NCI-H2171 (cell line): ENCODE data around the gene EMILIN2.

ENCODE experiments used
- DNase-seq: peaks from one replicate; lab custom pipeline; 2025; lab: John Stamatoyannopoulos, UW

Gene EMILIN2

DNA sequence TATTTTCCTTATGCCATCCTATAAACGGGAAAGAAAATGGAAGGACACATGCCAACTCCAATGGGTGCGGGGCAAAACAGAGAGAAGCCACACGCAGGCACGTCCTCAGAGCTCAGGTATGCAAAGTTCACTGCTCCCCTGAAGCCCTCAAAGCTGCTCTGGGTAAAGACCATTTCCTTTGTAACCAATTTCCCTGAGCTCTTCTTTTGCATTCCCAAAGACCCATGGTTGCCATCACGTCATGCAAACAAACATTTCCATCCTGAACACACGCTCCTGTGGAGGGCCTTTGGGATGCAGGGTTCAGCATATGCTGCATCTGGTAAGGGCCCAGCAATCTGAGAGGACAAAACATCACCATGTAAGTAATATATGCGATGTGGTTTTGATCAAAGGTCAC is 69.4 kb downstream of the EMILIN2 start:
- no peak for DNase-seq

DNA sequence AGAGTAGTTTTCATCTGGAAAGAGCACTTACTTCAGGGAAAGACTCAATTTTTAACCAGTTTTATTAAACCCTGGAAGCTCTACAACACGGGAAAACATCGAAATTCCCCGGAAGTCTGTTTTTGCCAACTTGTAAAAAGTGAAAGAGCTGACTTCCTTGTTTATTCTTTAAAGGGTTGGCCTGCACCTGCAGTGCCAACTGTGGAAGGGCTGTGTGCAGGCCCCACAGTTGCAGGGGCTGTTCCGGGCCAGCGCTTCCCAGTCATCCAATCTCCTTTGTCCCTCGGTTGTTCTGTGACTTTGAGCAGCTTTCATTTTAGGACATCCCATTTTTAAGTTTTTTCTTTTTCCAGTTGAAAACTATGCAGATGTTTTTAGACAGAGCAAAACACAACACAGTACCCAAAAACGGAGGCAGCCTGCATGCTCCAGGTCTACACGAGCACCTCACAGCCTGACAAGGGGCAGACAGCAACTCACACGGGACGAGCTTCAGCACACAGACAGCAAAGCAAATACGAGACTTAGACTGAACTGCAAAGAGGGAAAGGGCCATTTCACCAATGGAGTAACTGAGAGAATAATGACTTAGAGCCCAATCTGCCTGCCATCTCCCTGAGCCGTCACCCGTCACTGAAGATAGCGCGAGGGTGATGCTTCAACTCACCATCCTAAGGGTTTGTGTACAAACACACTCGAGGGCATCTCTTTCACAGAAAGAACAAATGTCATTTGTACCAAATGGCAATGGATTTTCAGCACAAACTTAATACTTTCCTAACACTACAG is 70.6 kb downstream of the EMILIN2 start:
- no peak for DNase-seq

DNA sequence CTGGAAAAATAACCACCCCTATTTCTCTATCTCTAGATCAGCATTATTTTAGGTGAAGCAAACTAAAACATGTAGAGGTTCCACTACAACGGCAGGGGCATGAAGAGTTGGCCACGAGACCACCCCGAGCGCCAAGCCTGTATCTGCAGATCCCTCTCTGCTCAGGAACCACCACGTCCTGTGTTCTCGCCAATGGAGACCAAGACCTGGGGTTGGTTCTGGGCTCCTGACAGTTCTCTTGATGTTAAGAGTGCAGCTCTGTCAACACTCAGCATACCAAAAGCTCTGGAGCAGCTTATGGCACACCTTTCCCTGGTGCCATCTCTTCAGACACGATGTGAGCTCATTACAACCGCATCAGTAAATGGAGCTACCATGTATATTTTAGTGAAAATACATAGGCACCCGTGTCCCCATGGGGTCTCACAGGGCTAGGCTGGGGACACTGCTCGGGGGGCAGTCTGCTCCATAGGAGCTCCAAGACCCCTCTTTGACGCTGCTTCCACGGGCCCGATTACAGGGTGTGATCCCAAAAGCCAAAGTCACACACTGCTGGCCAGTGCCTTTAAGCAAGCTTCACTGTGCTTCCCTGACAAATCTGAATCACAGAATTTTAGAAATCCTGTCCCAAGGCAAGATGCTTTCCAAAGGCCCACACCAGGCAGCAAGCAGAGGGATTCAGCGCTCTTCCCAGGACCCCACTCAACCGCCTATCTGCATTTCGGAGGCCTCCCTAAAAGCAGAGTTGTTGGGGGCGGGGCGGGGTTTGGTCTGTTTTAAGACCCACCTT is 72.2 kb downstream of the EMILIN2 start:
- DNase-seq, result no peak

DNA sequence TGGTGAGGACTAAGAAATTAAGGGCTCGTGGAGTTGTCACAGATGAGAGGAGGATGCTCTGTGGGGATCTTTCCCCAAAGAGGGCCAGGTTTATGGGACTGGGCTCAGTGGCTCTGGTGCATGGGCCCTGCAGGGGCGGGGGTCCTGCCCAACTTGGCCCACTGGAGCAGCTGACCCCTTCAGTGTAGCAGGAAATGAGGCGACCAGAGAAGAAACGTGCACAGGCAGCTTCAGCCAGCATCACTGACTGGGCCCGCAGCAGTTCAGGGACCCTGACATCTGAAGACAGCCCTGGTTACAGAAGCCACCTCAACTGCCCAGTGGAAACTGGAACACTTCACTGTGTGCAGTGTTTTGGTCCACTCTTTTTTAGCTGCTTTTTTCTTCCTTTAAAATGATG is 72.8 kb downstream of the EMILIN2 start:
- DNase-seq, result no peak

DNA sequence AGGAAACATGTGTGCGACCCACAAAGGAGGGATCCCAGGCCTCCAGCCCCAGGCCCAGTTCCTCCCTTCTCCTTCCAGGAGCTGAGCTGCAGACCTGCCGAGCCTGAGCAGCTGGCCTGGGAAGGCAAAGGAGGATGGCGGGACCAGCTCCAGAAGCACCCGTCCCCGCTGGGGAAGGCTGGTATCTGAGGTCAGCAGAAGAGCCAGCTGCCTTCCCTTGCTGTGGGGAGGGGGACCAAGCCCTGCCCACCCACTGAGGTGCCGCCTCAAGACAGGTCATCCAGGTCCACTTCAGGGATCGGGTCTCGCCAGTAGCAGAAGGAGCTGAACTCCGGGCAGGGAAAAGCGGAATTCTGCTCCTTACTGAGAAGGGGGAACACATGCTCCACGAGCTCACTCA is 73.2 kb downstream of the EMILIN2 start:
- DNase-seq, result no peak

DNA sequence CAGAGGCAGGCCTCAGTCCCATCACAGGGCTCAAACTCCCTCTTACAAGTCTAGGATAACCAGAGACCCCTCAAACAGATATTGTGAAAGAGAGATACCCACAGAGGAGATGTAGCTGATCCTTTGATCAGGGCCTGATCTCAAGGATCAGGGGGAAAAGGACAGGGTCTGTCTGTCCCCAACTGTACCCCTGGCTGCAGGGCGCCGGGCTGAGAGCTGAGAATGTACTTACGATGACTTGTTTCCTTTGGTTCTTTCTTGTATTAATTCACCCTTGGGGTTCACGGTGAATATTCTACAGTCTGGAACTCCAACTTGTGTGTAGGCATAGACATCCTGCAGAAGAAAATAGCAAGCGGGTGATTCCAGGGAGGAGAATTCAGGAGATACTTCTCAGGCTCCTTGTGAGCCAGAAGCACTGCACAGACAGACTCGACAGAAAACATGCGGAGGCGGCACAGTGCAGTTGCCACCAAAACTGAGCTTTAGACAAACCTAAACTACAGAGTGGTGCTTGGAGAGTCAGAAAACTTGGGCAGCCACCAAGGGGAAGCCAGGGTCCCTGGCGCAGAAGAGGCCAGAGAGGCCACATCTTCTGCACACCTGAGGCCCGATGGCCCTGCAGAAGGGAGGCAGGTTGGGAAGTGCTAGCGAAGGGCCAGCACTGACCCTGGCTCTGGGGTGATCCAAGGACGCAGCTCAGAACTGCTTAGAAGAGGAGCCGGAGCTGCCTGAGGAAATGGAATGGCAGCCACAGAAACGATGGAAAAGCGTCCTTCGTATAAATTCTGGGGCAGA is 73.9 kb downstream of the EMILIN2 start:
- no peak for DNase-seq

DNA sequence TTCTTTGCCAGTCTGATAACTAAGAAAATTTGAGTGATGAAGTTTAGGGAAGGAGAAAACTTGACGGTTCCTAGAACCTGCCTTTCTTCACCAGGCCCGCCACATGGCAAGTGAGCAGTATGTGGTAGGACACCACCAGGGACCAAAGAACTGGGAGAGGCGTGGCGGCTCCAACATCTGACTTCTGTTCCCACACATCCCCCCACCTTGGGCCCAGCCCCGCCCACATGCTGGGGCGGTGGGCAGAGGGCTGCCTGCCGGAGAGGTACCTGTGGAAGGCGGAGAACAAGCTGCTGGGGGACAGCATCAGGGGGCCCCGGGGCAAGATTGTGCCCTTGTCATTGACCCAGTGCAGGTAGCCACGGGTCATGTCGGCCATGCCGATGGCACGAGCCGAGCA is 75.0 kb downstream of the EMILIN2 start:
- no peak for DNase-seq

DNA sequence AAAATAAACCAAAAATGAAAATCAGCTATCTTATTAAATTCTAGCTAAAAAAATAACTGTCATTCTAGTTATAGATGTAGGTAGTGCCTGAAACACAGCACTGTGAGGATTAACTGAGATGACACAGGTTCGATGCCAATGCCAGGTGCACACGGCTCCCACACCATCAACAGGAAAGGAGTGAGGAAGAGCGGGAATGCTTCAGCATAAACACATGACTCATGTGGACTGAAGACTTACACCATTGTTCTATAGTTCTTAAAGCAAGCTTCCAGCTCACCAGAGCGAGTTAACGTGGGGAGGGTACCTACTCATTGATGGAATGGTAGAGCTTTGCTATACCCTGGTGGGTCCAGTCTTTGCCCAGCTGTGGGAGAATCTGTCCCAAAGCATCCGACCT is 76.7 kb downstream of the EMILIN2 start:
- DNase-seq, result no peak

DNA sequence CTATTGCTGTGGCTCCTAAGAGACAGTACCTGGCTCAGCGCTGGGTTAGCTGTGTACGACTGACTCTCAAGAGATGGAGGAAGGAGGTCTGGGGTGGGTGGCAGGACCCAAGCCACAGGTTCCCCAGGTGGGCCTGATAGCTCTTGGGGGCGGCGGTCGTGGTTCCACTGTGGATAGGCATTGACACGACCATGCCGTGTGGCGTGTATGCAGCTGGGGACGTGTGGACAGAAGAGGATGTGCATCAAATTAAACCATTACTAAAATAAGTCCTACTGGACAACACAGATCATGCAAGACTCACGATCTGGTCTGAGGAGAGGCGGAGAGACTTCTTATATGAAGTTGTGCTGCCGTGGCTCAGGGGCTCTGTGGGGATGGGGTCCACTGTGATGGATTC is 78.1 kb downstream of the EMILIN2 start:
- DNase-seq, result no peak

DNA sequence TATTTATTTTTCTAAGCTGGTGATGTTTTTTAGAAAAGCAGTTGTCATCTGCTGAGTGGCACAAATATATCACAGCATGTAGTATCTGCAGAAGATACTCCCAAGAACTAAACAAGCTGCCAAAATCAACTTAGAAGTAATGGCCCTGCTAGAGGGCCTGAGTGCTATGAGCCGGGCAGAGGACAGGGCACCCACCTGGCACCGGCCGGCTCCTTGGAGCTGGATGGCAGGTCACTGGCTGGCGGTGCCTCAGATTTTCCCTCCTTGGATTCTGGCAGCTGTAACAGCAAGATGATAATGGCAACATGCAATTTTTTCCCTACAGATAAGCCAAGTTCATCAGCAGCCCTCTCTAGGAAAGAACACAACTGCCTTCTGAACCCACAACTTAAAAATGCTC is 79.7 kb downstream of the EMILIN2 start:
- DNase-seq, result no peak

DNA sequence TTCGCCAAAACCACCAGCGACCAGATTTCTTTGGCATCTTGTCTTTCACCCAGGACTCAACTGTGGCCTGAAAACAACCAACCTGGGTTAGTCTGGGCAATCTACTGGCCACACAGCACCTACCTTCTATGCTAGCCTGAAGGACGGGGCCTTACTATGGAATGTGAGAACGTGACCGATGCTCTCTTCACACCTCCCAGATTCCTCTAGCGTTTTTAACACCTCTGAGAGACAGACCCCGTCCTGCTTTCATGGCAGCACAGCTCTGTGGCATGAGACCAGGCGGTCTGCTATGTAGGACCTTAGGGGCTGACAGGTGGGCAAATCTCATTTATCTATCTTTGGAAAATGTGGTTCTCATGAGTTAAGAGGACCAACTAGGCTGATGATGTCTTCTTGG is 80.9 kb downstream of the EMILIN2 start:
- DNase-seq, result no peak

DNA sequence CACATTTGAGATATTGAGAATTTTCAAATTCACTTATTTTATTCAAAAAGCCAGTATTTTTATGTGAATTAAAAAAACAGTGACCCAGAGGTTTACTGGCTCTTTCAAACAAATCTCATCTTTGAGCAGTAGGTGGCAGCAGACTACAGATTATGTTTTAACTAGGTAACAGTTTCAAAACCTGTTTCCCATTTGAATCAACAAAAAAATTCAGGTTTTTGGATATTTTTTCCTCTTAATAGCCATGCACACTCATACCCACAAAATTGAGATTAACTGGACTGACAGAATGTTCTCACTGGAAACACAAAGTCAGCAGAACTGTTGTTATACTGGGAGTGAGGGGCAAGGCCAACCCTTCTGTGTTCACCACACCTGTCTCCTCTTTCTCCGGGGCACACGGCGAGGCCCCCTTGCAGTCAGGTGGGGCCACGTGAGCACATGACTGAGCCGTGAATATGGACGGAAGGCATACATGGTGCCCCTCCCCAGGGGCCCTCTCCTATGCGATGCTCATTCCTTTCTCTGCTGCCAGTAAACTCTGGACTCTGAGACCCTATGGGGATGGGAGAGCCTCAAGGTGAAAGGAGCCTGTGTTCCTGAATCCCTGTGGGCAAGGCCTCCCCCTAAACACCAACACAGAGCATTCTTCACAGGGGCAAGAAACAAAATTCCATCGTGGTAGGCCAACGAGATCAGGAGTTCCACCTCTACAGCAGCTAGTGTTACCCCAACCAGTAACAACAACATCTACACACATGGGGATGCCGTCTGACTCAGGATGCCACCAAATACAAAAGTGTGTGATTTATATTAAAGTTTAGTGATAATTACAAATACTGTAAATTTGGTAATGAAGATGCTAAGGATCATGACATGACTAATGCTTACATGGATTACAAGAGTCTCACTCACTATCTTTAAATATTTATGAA is 85.7 kb downstream of the EMILIN2 start:
- peak; percentile 37 for DNase-seq

DNA sequence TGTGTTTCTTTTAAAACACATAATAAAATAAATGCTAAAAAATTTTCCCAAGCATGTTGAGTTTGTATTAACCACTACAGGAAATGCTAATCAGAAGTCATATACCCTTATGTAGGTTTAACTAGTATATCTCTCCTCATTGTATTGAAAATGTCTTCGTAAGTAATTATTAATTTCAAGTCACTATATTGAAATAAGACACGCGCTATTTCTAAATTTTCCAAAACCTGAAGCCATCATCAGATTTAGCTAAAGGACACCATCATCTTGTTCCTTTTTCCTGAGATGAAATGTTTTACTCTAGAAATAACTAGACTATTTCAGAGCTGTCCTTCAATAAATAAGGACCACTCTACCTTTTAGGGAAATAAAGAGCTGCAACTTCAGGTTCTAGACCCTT is 87.2 kb downstream of the EMILIN2 start:
- DNase-seq, result no peak

DNA sequence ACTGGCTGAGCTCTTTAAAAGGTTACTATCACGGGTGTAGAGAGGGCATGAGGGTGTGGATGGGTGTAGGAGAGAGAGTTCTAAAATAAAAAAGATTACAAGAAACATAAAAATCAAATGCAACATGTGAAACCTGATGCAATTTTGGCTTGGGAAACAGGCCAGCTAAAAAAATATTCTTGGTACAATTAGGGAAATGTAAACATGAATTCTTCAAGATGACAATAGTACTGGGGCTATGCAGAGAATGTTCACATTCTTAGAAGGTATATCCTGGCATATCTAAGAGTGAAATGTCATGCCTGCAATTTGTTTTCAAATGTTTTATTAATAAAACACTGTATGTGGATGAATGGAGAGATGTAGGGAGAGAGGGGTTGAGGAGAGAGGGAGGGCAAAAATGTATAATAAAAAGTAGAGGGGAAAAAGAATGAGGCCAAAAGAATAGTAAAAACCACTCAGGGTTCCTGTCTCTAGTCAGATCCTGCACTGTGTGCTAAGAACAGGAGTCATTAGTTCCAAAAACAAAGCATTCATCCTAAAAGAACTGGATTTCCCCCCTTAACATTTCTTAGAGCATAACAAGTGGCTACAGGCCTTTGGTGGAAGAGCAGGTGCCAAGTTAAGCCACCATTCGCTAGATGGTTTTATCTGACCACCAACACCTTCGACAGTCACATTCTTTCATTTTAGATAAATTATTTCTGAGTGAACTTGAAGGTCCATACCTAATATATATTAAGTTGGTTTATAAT is 88.8 kb downstream of the EMILIN2 start:
- no peak for DNase-seq

DNA sequence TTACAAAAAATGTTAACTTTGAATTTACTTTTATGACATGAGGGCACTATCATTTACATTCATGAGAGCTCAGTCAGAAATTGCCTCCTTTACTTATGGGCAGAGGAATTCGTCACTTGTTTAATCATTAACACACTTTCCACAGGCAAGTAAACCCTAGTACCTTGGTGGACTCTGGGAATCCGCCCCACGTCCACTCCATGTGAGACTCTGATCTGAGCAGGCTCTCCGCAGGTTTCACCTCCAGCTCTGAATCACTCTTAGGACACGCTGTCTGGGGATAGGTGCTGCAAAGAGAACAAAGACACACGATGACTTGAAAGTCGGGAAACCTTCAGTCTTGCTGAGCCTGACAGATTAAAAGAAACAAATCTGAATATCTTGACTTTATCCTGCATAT is 92.5 kb downstream of the EMILIN2 start:
- no peak for DNase-seq

DNA sequence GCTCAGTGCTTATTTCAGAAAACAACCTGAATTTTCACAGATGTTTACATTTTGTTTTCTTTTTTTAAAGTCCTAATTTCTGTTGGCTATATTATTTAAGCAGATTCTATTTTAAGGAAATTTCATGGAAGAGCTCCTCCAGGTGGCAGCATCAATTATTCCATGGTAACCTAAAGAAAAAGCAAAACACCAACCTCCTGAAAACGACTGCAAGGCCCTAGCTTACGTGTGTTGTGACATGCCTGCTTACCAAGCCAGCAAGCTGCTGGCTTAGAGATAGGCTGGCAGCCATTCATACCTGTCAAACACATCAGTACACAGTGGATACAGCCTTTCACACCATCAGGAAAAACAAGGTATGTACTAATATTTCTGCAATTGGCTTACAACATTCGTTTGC is 101.2 kb downstream of the EMILIN2 start:
- peak; percentile 26 for DNase-seq

DNA sequence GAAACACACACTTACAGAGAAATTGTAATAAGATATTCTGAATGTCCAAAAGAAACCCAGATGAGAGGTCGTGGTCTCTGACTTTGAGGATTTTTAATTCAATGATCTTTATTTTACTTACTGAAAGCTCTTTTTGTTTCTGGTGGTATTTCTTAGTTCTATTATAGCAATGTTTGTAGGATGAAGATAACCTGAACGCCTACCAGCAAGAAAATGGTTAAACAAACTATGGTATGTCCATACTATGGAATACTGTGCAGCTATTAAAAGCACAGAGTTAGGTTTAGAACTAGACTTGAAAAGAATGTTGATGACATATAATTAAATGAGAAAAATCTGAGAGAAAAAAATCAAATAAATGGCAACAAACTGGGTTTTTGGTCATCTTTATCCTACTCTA is 105.8 kb downstream of the EMILIN2 start:
- DNase-seq, result no peak

DNA sequence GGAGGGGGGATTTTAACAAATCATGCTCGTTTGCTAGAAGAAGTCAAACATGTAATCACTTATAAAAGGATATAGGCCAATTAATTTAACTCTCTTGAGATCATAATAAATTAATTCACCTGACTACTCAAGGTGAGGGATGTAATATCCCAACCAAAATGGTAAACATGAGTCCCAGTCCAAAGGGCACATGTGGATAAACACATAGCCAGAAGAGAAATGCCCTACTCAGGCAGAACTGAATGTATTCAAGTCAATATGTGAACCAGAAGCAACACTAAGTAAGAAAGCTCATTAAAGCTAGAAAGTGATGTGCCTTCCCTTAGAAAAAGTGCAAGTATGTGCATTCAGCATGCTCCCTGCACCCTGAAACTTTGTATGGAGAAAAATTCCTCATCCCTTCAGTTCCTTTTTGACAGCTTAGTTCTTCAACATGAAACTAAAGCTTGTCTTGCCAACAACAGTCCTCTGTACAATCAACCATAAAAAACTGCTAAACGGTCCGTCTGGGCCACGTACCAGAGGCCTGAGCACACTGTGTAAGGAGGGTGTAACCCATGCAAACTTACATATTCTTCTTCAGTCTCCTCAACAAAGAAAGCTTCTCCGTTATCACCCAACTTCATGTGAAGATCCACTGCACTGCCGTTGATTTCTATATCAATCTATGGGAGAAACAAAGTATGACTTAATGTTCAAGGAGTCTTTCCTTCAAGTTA is 107.3 kb downstream of the EMILIN2 start:
- DNase-seq, result no peak

DNA sequence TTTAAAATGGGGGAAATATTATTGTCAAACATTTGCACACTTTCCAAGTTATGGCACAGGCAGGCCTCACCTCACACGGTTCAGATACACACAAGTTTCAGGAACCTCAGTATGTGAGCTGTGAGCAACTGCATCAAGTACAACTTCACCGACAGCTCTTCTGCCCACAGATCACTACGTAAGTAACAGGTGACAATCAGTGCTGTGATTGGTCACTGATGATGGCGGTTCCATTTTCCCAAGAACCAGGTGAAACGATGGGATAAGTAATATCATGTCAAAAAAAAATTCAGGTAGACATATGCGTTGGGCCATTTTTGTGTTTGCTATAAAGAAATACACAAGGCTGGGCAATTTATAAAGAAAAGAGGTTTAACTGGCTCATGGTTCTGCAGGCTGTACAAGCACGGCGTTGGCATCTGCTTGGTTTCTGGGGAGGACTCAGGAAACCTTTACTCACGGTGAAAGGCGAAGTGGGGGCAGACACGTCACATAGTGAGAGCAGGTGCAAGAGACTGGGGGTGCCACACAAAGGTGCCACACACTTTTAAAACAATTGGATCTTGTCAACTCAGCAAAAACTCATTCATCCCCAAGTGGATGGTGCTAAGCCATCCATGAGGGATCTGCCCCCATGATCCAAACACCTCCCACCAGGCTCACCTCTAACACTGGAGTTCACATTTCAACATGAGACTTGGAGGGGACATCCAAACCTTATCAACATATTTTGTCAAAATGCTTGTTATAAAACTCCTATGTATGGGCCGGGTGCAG is 108.3 kb downstream of the EMILIN2 start:
- no peak for DNase-seq
